K562 (cell line): ENCODE measurements around the gene SEC31A. TPM values are rescaled to one million over a fixed set of nuclear protein-coding genes. Genes with fewer than 3 reads are reported as not detected.

Source experiments
- ATAC-seq: fragments of 200-7000 bp; cut with Tn5 transposase; 3 replicates; pipeline ENCODE4 v1.9.1; 2020; ENCODE audit warnings: moderate library complexity
- BruUV-seq: library from RNA; stranded (reverse); fragments of 400-500 nt; replicated peaks from 2 replicates; lab custom pipeline; 2021; lab: Mats Ljungman, UMichigan
- CTCF ChIA-PET: fragments of 300-600 bp; formaldehyde crosslinking; extraction: SDS; loops from one replicate; lab custom pipeline; 2021; ENCODE audit warnings: low intra/inter-chr PET ratio; lab: Yijun Ruan, JAX
- POLR2A ChIA-PET: fragments of 300-600, 350-650 bp; sonication (Branson Sonifier 250); formaldehyde crosslinking; extraction: SDS; loops from one replicate; lab custom pipeline; 2021; ENCODE audit warnings: antibody characterized with exemption, inconsistent platforms; lab: Yijun Ruan, JAX
- DNase-seq, 4 experiments: peaks; one replicate each; pipeline versions ENCODE4 v3.0.0 to v3.0.0-alpha.2; 2011 to 2018; ENCODE audit warnings: low spot score in 3 of 4, mixed read lengths in 3 of 4; ENCODE audit errors: extremely low read depth in 1 of 4
- FAIRE-seq: peaks from 2 replicates; lab custom pipeline; 2011; peaks lifted over from hg19 to GRCh38; lab: Jason Lieb, UNC
- H2AFZ ChIP-seq: 2 replicates; pipeline ENCODE4 v1.6.0; 2011; ENCODE audit warnings: low read depth, low read length, control low read depth, inconsistent platforms
- H3K27ac ChIP-seq: fragments of 200-600 bp; 3 replicates; pipeline ENCODE4 v1.8.0; 2011; ENCODE audit warnings: low read depth, mild to moderate bottlenecking, control low read depth, inconsistent platforms, low read length, moderate library complexity, mixed read lengths; ENCODE audit errors: extremely low read depth
- H3K27me3 ChIP-seq, 2 experiments: fragments of 300-600 bp in 1 of 2; 2 replicates in 1 of 2; 3 replicates in 1 of 2; pipeline versions ENCODE4 v1.6.0 to v1.8.0; 2011; ENCODE audit warnings: inconsistent platforms in 2 of 2, low read length in 2 of 2, mild to moderate bottlenecking in 1 of 2, mixed read lengths in 1 of 2, moderate library complexity in 1 of 2; ENCODE audit not compliant: control insufficient read depth in 2 of 2, insufficient read depth in 2 of 2
- H3K36me3 ChIP-seq: fragments of 300-600 bp; 3 replicates; pipeline ENCODE4 v1.8.0; 2011; ENCODE audit warnings: mild to moderate bottlenecking, low read length, inconsistent platforms; ENCODE audit not compliant: control insufficient read depth, insufficient read depth
- H3K4me1 ChIP-seq, 2 experiments: fragments of 200-600 bp in 1 of 2; replicated peaks in 1 of 2; 2 replicates in 1 of 2; 3 replicates in 1 of 2; pipeline versions ENCODE4 v1.5.1 to v1.8.0; 2011; ENCODE audit warnings: inconsistent platforms in 2 of 2, low read length in 2 of 2, mild to moderate bottlenecking in 1 of 2, mixed read lengths in 1 of 2, moderate library complexity in 1 of 2; ENCODE audit not compliant: control insufficient read depth in 2 of 2, insufficient read depth in 2 of 2
- H3K4me2 ChIP-seq: 2 replicates; pipeline ENCODE4 v1.6.1; 2011; ENCODE audit warnings: low read length, control low read depth, inconsistent platforms, mixed read lengths; ENCODE audit not compliant: insufficient read depth
- H3K4me3 ChIP-seq: fragments of 200-600 bp; sonication (generic), shearing (Covaris generic); 2 replicates; pipeline ENCODE4 v1.5.1; 2016; ENCODE audit warnings: control low read depth, inconsistent platforms
- H3K79me2 ChIP-seq: fragments of 200-600 bp; 3 replicates; pipeline ENCODE4 v1.8.0; 2011; ENCODE audit warnings: low read length, inconsistent platforms; ENCODE audit not compliant: control insufficient read depth, insufficient read depth
- H3K9ac ChIP-seq, 2 experiments: 2 replicates each; pipeline versions ENCODE4 v1.6.0 to v1.6.1; 2011; ENCODE audit warnings: low read depth in 2 of 2, low read length in 2 of 2, control low read depth in 1 of 2, inconsistent platforms in 1 of 2, mild to moderate bottlenecking in 1 of 2, mixed read lengths in 1 of 2; ENCODE audit not compliant: insufficient read depth in 1 of 2
- H3K9me1 ChIP-seq: one replicate; pipeline ENCODE4 v1.6.0; 2011; ENCODE audit warnings: inconsistent platforms, mild to moderate bottlenecking, low read length, moderate library complexity; ENCODE audit not compliant: control insufficient read depth, insufficient read depth
- H3K9me3 ChIP-seq: replicated peaks from 2 replicates; pipeline ENCODE4 v1.5.1; 2011; ENCODE audit warnings: low read depth, low read length, inconsistent platforms; ENCODE audit not compliant: control insufficient read depth, insufficient read depth
- H4K20me1 ChIP-seq: replicated peaks from 2 replicates; pipeline ENCODE4 v1.6.1; 2011; ENCODE audit warnings: low read length, inconsistent platforms, mixed read lengths; ENCODE audit not compliant: control insufficient read depth, insufficient read depth
- ARHGAP35 ChIP-seq: fragments of 450-650 bp; IDR thresholded peaks from 2 replicates; pipeline ENCODE4 v1.6.1; 2018; ENCODE audit not compliant: partially characterized antibody
- JUND ChIP-seq, 2 experiments: IDR thresholded peaks; 2 replicates in 1 of 2; 3 replicates in 1 of 2; pipeline ENCODE4 v1.6.1; 2011; ENCODE audit warnings: borderline replicate concordance in 2 of 2, low read depth in 2 of 2, low read length in 2 of 2, improper control_type of control experiment in 1 of 2, missing biosample characterization in 1 of 2, missing genetic modification characterization in 1 of 2, missing genetic modification reagents in 1 of 2
- PRDM10 ChIP-seq: fragments of 450-650 bp; IDR thresholded peaks from 2 replicates; pipeline ENCODE4 v1.6.1; 2018; ENCODE audit not compliant: partially characterized antibody
- WGBS: fragments of 100-300 bp; shearing (Covaris generic); methylation state at CpG from one replicate; pipeline ENCODE4 v1.1.6; 2016; ENCODE audit warnings: low coverage, mixed read lengths; ENCODE audit not compliant: insufficient coverage; ENCODE audit errors: missing lambda C conversion rate; 5-methylcytosine and 5-hydroxymethylcytosine counted together
- in situ Hi-C: fragments of 300-500 bp; cut with MboI; formaldehyde crosslinking; loops from 4 replicates; pipeline ENCODE4 v1.15.0; 2018; ENCODE audit warnings: inconsistent platforms, mixed read lengths
- intact Hi-C: fragments of 100-400 bp; cut with micrococcal nuclease; formaldehyde crosslinking; loops from 2 replicates; pipeline ENCODE4 v1.14.2; 2022
- polyA plus RNA-seq, 8 experiments: library from polyadenylated mRNA; depleted of rRNA in 4 of 8; stranded (reverse) in 5 of 8; unstranded in 3 of 8; fragments of >200 nt; fragmentation: Nextera tagmentation in 2 of 8; fragmentation: Illumina TruSeq in 1 of 8; extraction: Ambion mirVana in 2 of 8; extraction: Trizol in 1 of 8; gene quantifications; 2 replicates each; pipeline versions ENCODE4 v1.2.1 to v1.2.3, GENCODE V29; 2011 to 2014; ENCODE audit warnings: inconsistent platforms in 1 of 8, missing spikeins in 1 of 8
- total RNA-seq, 7 experiments: library from RNA; depleted of rRNA in 6 of 7; stranded (reverse); fragments of >200 nt in 6 of 7; fragmentation: Illumina TruSeq in 2 of 7; extraction: Trizol in 2 of 7; gene quantifications; 2 replicates each; pipeline versions ENCODE4 v1.2.1 to v1.2.3, GENCODE V29; 2011 to 2021; ENCODE audit warnings: low replicate concordance in 1 of 7
- TF ChIP-seq, protein P1 (sequence below): sonication (generic); IDR thresholded peaks from 2 replicates; pipeline ENCODE4 v1.6.1; 2016

Gene SEC31A
- total and polyA plus RNA-seq, 9 of the 15 experiments (the other 6 are each of a cell fraction or from before 2014, with no cell fraction given): 78.9 to 241 (median 173) TPM

GRCh38 chr4:82905205-82905604 lies 14.3 kb upstream of the SEC31A start (continued):
- TF ChIP-seq, protein P1, sequence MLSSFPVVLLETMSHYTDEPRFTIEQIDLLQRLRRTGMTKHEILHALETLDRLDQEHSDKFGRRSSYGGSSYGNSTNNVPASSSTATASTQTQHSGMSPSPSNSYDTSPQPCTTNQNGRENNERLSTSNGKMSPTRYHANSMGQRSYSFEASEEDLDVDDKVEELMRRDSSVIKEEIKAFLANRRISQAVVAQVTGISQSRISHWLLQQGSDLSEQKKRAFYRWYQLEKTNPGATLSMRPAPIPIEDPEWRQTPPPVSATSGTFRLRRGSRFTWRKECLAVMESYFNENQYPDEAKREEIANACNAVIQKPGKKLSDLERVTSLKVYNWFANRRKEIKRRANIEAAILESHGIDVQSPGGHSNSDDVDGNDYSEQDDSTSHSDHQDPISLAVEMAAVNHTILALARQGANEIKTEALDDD: peak; percentile 56
- TF ChIP-seq JUND (IDR thresholded peaks at IDR 0.05; ENCODE audit: borderline replicate concordance, low read depth, low read length) (peak; percentile 53), JUND (tag; IDR thresholded peaks at IDR 0.05; ENCODE audit: borderline replicate concordance, low read depth, low read length) (peak; percentile 75; the same call in 2 of the 3 replicates)

GRCh38 chr4:82903737-82904136 lies 12.8 kb upstream of the SEC31A start:
- Histone ChIP-seq H3K9ac (no peak overlapping the region), H3K4me3 (no peak overlapping the region), H3K4me1 (peaks cover 5 to 14% of the 10 kb centered on the region in 2 experiments; a peak in 2 of 5 replicates), H2AFZ (peak overlapping the region; percentile 22; the same call in 1 of the 2 replicates), H3K9me3 (no peaks in the 10 kb centered on the region), H4K20me1 (no peaks in the 10 kb centered on the region), H3K79me2 (peaks cover 39% of the 10 kb centered on the region), H3K9me1 (no peaks in the 10 kb centered on the region), H3K4me2 (no peak overlapping the region), H3K36me3 (peaks cover 11% of the 10 kb centered on the region; the same call in 1 of the 3 replicates), H3K27ac (no peak overlapping the region), H3K27me3 (no peaks in the 10 kb centered on the region)
- CTCF ChIA-PET: no interaction called here
- ATAC-seq (no peak), FAIRE-seq (no peak), DNase-seq (peak in 1 of 4 experiments; percentile 12)
- POLR2A ChIA-PET: interaction anchor here (1.3 to 2.2 kb wide), 2 partner anchors 8 to 15 kb away, joined by 3 to 8 read pairs; no protein-coding TSS in a partner anchor
- TF ChIP-seq ARHGAP35: no peak
- TF ChIP-seq PRDM10: peak; percentile 58
- in situ Hi-C loops: no loop called here
- BruUV-seq: no TSS peak
- intact Hi-C loops: loop anchor here (5.0 kb wide), 2 partner anchors 379 to 531 kb away; partner anchors contain the start of genes COQ2 and HNRNPD
- 64% methylated on average over 2 of the region's 5 CpGs for WGBS
